ENCODE measurements around the gene AP1S3.

The AP1S3 gene

DNA sequence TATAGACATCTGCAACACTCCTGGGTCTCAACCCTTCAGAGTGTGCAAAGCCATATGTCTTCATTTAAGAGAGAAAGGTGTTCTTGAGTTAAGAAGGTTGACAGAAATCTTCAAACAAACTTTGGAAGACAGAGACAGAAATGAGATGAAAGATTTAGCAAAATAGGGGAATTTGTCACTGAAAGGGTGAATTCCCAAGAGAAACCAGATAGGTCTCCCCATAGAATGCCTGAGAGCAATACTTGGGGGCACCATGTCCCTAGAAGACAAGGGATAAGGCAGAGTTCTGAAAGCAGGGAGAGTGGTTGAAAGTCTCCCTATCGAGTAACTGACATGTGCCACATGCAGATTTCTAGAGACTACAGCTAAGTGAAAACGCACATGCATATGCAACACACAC, 50.0 kb downstream of the AP1S3 start:
- Histone ChIP-seq H3K4me3 (ENCODE audit: insufficient read length, low read depth) (no peak overlapping the region), H3K36me3 (ENCODE audit: insufficient read depth, insufficient read length, low read length) (no peaks in the 10 kb centered on the region), H3K9me3 (ENCODE audit: insufficient read depth, low read length) (no peaks in the 10 kb centered on the region), H3K27me3 (ENCODE audit: insufficient read depth, insufficient read length) (no peaks in the 10 kb centered on the region), H3K9ac (ENCODE audit: insufficient read length, low read depth) (no peak overlapping the region), H3K4me1 (ENCODE audit: insufficient read depth, insufficient read length) (no peaks in the 10 kb centered on the region)
- no peak for DNase-seq (ENCODE audit: low read depth, low spot score)
- TF ChIP-seq SUZ12 (IDR thresholded peaks at IDR 0.05; ENCODE audit: extremely low read depth, insufficient read depth, insufficient read length) (no peak), YY1 (IDR thresholded peaks at IDR 0.05; ENCODE audit: insufficient read depth, insufficient read length) (no peak), ZNF274 (IDR thresholded peaks at IDR 0.05; ENCODE audit: low read depth, low read length) (no peak)

GRCh38 chr2:223786943-223787342, 50.4 kb downstream of the AP1S3 start:
- no peaks in the 10 kb centered on the region for H3K4me1 ChIP-seq (ENCODE audit: insufficient read depth, insufficient read length)
- TF ChIP-seq ZNF274 (IDR thresholded peaks at IDR 0.05; ENCODE audit: low read depth, low read length) = no peak
- no peak for TF ChIP-seq SUZ12 (IDR thresholded peaks at IDR 0.05; ENCODE audit: extremely low read depth, insufficient read depth, insufficient read length)
- no peak for TF ChIP-seq YY1 (IDR thresholded peaks at IDR 0.05; ENCODE audit: insufficient read depth, insufficient read length)
- no peaks in the 10 kb centered on the region for H3K27me3 ChIP-seq (ENCODE audit: insufficient read depth, insufficient read length)
- no peaks in the 10 kb centered on the region for H3K9me3 ChIP-seq (ENCODE audit: insufficient read depth, low read length)
- no peak overlapping the region for H3K4me3 ChIP-seq (ENCODE audit: insufficient read length, low read depth)
- no peak overlapping the region for H3K9ac ChIP-seq (ENCODE audit: insufficient read length, low read depth)
- no peak for DNase-seq (ENCODE audit: low read depth, low spot score)
- H3K36me3 ChIP-seq (ENCODE audit: insufficient read depth, insufficient read length, low read length) = no peaks in the 10 kb centered on the region

DNA sequence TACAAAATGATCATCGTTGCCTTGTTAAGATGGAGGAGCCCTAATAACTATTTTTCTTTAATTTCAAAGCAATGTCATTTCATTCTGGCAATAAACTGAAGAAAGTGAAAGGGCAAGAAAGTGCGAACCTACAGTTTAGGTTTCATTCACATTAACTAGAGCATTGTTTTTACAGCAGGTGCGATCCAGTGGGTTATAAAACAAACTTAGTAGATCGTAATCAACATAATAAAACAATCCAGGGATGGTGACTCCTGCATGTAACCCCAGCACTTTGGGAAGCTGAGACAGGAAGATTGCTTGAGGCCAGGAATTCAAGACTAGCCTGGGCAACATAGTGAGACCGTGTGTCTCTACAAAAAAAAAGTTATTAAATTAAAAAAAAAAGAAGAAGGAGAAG, 51.1 kb downstream of the AP1S3 start:
- TF ChIP-seq ZNF274 (IDR thresholded peaks at IDR 0.05; ENCODE audit: low read depth, low read length) (no peak), YY1 (IDR thresholded peaks at IDR 0.05; ENCODE audit: insufficient read depth, insufficient read length) (no peak), SUZ12 (IDR thresholded peaks at IDR 0.05; ENCODE audit: extremely low read depth, insufficient read depth, insufficient read length) (no peak)
- H3K36me3 ChIP-seq (ENCODE audit: insufficient read depth, insufficient read length, low read length) = no peaks in the 10 kb centered on the region
- no peak for DNase-seq (ENCODE audit: low read depth, low spot score)
- H3K9ac ChIP-seq (ENCODE audit: insufficient read length, low read depth) = no peak overlapping the region
- H3K9me3 ChIP-seq (ENCODE audit: insufficient read depth, low read length) = no peaks in the 10 kb centered on the region
- H3K4me3 ChIP-seq (ENCODE audit: insufficient read length, low read depth) = no peak overlapping the region
- no peaks in the 10 kb centered on the region for H3K4me1 ChIP-seq (ENCODE audit: insufficient read depth, insufficient read length)
- no peaks in the 10 kb centered on the region for H3K27me3 ChIP-seq (ENCODE audit: insufficient read depth, insufficient read length)

DNA sequence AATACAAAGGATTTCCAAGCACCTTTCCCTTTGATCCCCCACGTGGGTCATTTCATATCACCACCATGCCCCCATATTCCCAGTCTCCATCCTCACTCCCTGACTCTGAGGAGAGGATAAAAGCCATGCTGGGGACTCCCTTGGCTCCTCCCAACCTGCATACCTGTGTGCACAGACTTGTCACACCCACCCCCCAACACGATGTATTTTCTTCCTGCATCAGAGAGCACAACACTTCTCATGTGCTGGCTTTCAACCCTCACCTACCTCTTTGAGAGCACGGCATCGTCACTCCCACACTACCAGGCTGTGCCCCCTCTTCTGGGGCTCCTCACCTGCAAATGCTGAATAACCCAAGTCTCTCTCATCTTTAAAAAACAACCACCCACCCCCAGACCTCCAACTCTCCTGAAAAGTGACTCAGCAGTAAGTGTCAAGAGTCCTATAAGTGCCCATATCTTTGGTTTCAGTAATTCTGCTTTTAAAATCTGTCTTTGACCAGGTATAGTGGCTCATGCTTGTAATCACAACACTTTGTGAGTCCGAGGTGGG, 53.1 kb downstream of the AP1S3 start:
- Histone ChIP-seq H3K36me3 (ENCODE audit: insufficient read depth, insufficient read length, low read length) (no peaks in the 10 kb centered on the region), H3K9me3 (ENCODE audit: insufficient read depth, low read length) (no peaks in the 10 kb centered on the region), H3K27me3 (ENCODE audit: insufficient read depth, insufficient read length) (no peaks in the 10 kb centered on the region), H3K9ac (ENCODE audit: insufficient read length, low read depth) (no peak overlapping the region), H3K4me1 (ENCODE audit: insufficient read depth, insufficient read length) (no peaks in the 10 kb centered on the region), H3K4me3 (ENCODE audit: insufficient read length, low read depth) (no peak overlapping the region)
- TF ChIP-seq YY1 (IDR thresholded peaks at IDR 0.05; ENCODE audit: insufficient read depth, insufficient read length) = no peak
- no peak for TF ChIP-seq ZNF274 (IDR thresholded peaks at IDR 0.05; ENCODE audit: low read depth, low read length)
- TF ChIP-seq SUZ12 (IDR thresholded peaks at IDR 0.05; ENCODE audit: extremely low read depth, insufficient read depth, insufficient read length) = no peak
- DNase-seq (ENCODE audit: low read depth, low spot score) = no peak

DNA sequence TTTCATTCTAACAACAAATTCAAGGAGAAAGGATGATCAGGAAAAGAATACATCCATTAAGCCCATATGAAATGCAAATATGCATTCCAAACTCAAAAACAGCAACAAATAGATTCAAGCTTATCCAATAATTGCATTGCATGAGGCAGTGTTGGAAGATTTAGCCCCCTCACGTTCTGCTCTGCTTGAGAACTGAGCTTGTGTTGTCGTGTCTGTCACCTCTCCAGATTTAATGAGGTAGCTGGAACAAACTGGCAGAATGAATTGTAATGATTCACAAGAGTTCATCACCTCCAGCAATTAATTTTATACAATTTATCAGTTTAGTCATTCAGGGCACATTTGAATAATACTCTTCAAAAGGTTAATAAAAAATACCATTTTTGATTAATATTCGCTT, 54.8 kb downstream of the AP1S3 start:
- no peaks in the 10 kb centered on the region for H3K9me3 ChIP-seq (ENCODE audit: insufficient read depth, low read length)
- no peak for DNase-seq (ENCODE audit: low read depth, low spot score)
- no peaks in the 10 kb centered on the region for H3K36me3 ChIP-seq (ENCODE audit: insufficient read depth, insufficient read length, low read length)
- no peak overlapping the region for H3K4me3 ChIP-seq (ENCODE audit: insufficient read length, low read depth)
- TF ChIP-seq SUZ12 (IDR thresholded peaks at IDR 0.05; ENCODE audit: extremely low read depth, insufficient read depth, insufficient read length) (no peak), ZNF274 (IDR thresholded peaks at IDR 0.05; ENCODE audit: low read depth, low read length) (no peak), YY1 (IDR thresholded peaks at IDR 0.05; ENCODE audit: insufficient read depth, insufficient read length) (no peak)
- no peaks in the 10 kb centered on the region for H3K27me3 ChIP-seq (ENCODE audit: insufficient read depth, insufficient read length)
- H3K9ac ChIP-seq (ENCODE audit: insufficient read length, low read depth) = no peak overlapping the region
- no peaks in the 10 kb centered on the region for H3K4me1 ChIP-seq (ENCODE audit: insufficient read depth, insufficient read length)

- Histone ChIP-seq H3K4me1 (ENCODE audit: insufficient read depth, insufficient read length) (no peaks in the 10 kb centered on the region), H3K9me3 (ENCODE audit: insufficient read depth, low read length) (no peaks in the 10 kb centered on the region)
- no peak for DNase-seq (ENCODE audit: low read depth, low spot score)
These were observed 55.8 kb downstream of the AP1S3 start for GRCh38 chr2:223781560-223781959.

DNA sequence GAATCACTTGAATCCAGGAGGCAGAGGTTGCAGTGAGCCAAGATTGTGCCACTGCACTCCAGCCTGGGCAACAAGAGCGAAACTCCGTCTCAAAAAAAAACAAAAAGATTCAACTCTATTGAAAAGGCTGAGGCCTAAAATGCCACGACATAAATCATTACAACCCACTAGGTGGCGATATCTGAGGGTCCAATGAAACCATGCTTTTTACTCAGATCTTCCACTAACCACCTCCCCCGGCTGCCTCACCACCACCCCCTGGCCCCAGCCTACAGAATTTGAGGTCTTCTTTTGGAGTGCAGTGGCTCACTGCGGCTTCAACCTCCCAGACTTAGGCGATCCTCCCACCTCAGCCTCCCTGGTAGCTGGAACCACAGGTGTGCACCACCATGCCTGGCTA, 57.5 kb downstream of the AP1S3 start:
- Histone ChIP-seq H3K9me3 (ENCODE audit: insufficient read depth, low read length) (no peaks in the 10 kb centered on the region), H3K4me1 (ENCODE audit: insufficient read depth, insufficient read length) (no peaks in the 10 kb centered on the region), H3K36me3 (ENCODE audit: insufficient read depth, insufficient read length, low read length) (no peaks in the 10 kb centered on the region), H3K4me3 (ENCODE audit: insufficient read length, low read depth) (no peak overlapping the region), H3K27me3 (ENCODE audit: insufficient read depth, insufficient read length) (no peaks in the 10 kb centered on the region), H3K9ac (ENCODE audit: insufficient read length, low read depth) (no peak overlapping the region)
- peak; percentile 59 for DNase-seq (ENCODE audit: low read depth, low spot score)
- TF ChIP-seq SUZ12 (IDR thresholded peaks at IDR 0.05; ENCODE audit: extremely low read depth, insufficient read depth, insufficient read length) = no peak
- no peak for TF ChIP-seq YY1 (IDR thresholded peaks at IDR 0.05; ENCODE audit: insufficient read depth, insufficient read length)
- TF ChIP-seq ZNF274 (IDR thresholded peaks at IDR 0.05; ENCODE audit: low read depth, low read length) = no peak

More at GRCh38 chr2:223781560-223781959, 55.8 kb downstream of the AP1S3 start:
- Histone ChIP-seq H3K36me3 (ENCODE audit: insufficient read depth, insufficient read length, low read length) (no peaks in the 10 kb centered on the region), H3K4me3 (ENCODE audit: insufficient read length, low read depth) (no peak overlapping the region), H3K27me3 (ENCODE audit: insufficient read depth, insufficient read length) (no peaks in the 10 kb centered on the region), H3K9ac (ENCODE audit: insufficient read length, low read depth) (no peak overlapping the region)
- TF ChIP-seq ZNF274 (IDR thresholded peaks at IDR 0.05; ENCODE audit: low read depth, low read length) = no peak
- TF ChIP-seq SUZ12 (IDR thresholded peaks at IDR 0.05; ENCODE audit: extremely low read depth, insufficient read depth, insufficient read length) = no peak
- no peak for TF ChIP-seq YY1 (IDR thresholded peaks at IDR 0.05; ENCODE audit: insufficient read depth, insufficient read length)

Data from NT2/D1 (cell line).